ENCODE results near the gene ITPRIPL2.

Gene ITPRIPL2

GRCh38 chr16:19136549-19137196 is 22.9 kb downstream of the ITPRIPL2 start:
- H3K4me3 ChIP-seq (ENCODE audit: low read depth, low read length): no peak overlapping the region
- peak; percentile 50 for DNase-seq (ENCODE audit: low read depth)
- TF ChIP-seq CTCF (IDR thresholded peaks at IDR 0.05; ENCODE audit: low read depth, low read length) (no peak), MYC (IDR thresholded peaks at IDR 0.05; ENCODE audit: low read depth, low read length) (no peak), POLR2A (IDR thresholded peaks at IDR 0.05; ENCODE audit: extremely low read depth, insufficient read length) (no peak), MAX (IDR thresholded peaks at IDR 0.05; ENCODE audit: low read depth, low read length) (no peak)

- H3K4me3 ChIP-seq (ENCODE audit: low read depth, low read length): no peak overlapping the region
- no peak for TF ChIP-seq POLR2A (IDR thresholded peaks at IDR 0.05; ENCODE audit: extremely low read depth, insufficient read length)
- DNase-seq (ENCODE audit: low read depth): no peak
Observed at GRCh38 chr16:19137201-19138128, 23.7 kb downstream of the ITPRIPL2 start.

GRCh38 chr16:19138601-19139000 is 24.8 kb downstream of the ITPRIPL2 start:
- no peak overlapping the region for H3K4me3 ChIP-seq (ENCODE audit: low read depth, low read length)
- TF ChIP-seq MYC (IDR thresholded peaks at IDR 0.05; ENCODE audit: low read depth, low read length): no peak
- no peak for TF ChIP-seq CTCF (IDR thresholded peaks at IDR 0.05; ENCODE audit: low read depth, low read length)
- TF ChIP-seq POLR2A (IDR thresholded peaks at IDR 0.05; ENCODE audit: extremely low read depth, insufficient read length): no peak
- no peak for TF ChIP-seq MAX (IDR thresholded peaks at IDR 0.05; ENCODE audit: low read depth, low read length)
- no peak for DNase-seq (ENCODE audit: low read depth)

- no peak for DNase-seq (ENCODE audit: low read depth)
- H3K4me3 ChIP-seq (ENCODE audit: low read depth, low read length): no peak overlapping the region
- TF ChIP-seq CTCF (IDR thresholded peaks at IDR 0.05; ENCODE audit: low read depth, low read length): no peak
- TF ChIP-seq POLR2A (IDR thresholded peaks at IDR 0.05; ENCODE audit: extremely low read depth, insufficient read length): no peak
- TF ChIP-seq MYC (IDR thresholded peaks at IDR 0.05; ENCODE audit: low read depth, low read length): no peak
- no peak for TF ChIP-seq MAX (IDR thresholded peaks at IDR 0.05; ENCODE audit: low read depth, low read length)
Observed at GRCh38 chr16:19139436-19140091, 25.8 kb downstream of the ITPRIPL2 start.

GRCh38 chr16:19140396-19140795 is 26.6 kb downstream of the ITPRIPL2 start:
- TF ChIP-seq MAX (IDR thresholded peaks at IDR 0.05; ENCODE audit: low read depth, low read length): no peak
- no peak for TF ChIP-seq CTCF (IDR thresholded peaks at IDR 0.05; ENCODE audit: low read depth, low read length)
- no peak for TF ChIP-seq POLR2A (IDR thresholded peaks at IDR 0.05; ENCODE audit: extremely low read depth, insufficient read length)
- TF ChIP-seq MYC (IDR thresholded peaks at IDR 0.05; ENCODE audit: low read depth, low read length): no peak
- H3K4me3 ChIP-seq (ENCODE audit: low read depth, low read length): no peak overlapping the region
- no peak for DNase-seq (ENCODE audit: low read depth)

Data from NB4 (cell line).